Loucy (cell line): Measurements from ENCODE around the gene ZNF296.
A peak's percentile ranks its signal among the peaks of the same experiment; 100 is the strongest.

ENCODE experiments used
- H2AFZ ChIP-seq: fragments of 200-600 bp; sonication (generic); 2 replicates; pipeline ENCODE4 v1.6.0; 2016; ENCODE audit warnings: antibody characterized with exemption, mild to moderate bottlenecking, low read length, moderate library complexity
- H3F3A ChIP-seq: fragments of 200-600 bp; 2 replicates; pipeline ENCODE4 v1.6.0; 2016; ENCODE audit warnings: antibody characterized with exemption, low read depth, mild to moderate bottlenecking
- H3K27me3 ChIP-seq: fragments of 200-600 bp; sonication (generic); 2 replicates; pipeline ENCODE4 v1.6.1; 2014; ENCODE audit warnings: low read length, mild to moderate bottlenecking; ENCODE audit not compliant: insufficient read depth, poor library complexity, severe bottlenecking
- H3K36me3 ChIP-seq: fragments of 200-600 bp; sonication (generic); 2 replicates; pipeline ENCODE4 v1.6.1; 2016; ENCODE audit warnings: low read length; ENCODE audit not compliant: insufficient read depth
- H3K4me1 ChIP-seq: fragments of 200-600 bp; sonication (generic); 2 replicates; pipeline ENCODE4 v1.5.1; 2014; ENCODE audit warnings: low read length, mild to moderate bottlenecking; ENCODE audit not compliant: insufficient read depth, poor library complexity, severe bottlenecking
- H3K4me2 ChIP-seq: fragments of 200-600 bp; sonication (generic); 2 replicates; pipeline ENCODE4 v1.6.0; 2014; ENCODE audit warnings: antibody characterized with exemption, low read length, low read depth, mild to moderate bottlenecking; ENCODE audit not compliant: poor library complexity, severe bottlenecking
- H3K4me3 ChIP-seq: fragments of 200-600 bp; sonication (generic); 2 replicates; pipeline ENCODE4 v1.5.1; 2014; ENCODE audit warnings: low read length, mild to moderate bottlenecking, mixed read lengths; ENCODE audit not compliant: poor library complexity, severe bottlenecking
- H3K79me2 ChIP-seq: fragments of 200-600 bp; sonication (generic); 2 replicates; pipeline ENCODE4 v1.6.1; 2014; ENCODE audit warnings: low read length; ENCODE audit not compliant: insufficient read depth
- H3K9ac ChIP-seq: fragments of 200-600 bp; sonication (generic); 2 replicates; pipeline ENCODE4 v1.6.0; 2014; ENCODE audit warnings: mild to moderate bottlenecking, low read depth, low read length, moderate library complexity; ENCODE audit not compliant: poor library complexity, severe bottlenecking
- H3K9me2 ChIP-seq: fragments of 200-600 bp; sonication (generic); replicated peaks from 2 replicates; pipeline ENCODE4 v1.6.1; 2016; ENCODE audit warnings: low read depth, low read length, mixed read lengths
- H3K9me3 ChIP-seq: fragments of 200-600 bp; sonication (generic); 2 replicates; pipeline ENCODE4 v1.6.1; 2014; ENCODE audit warnings: mild to moderate bottlenecking, antibody characterized with exemption, low read length, low read depth; ENCODE audit not compliant: insufficient read depth
- H4K20me1 ChIP-seq: fragments of 200-600 bp; sonication (generic); 2 replicates; pipeline ENCODE4 v1.6.0; 2014; ENCODE audit warnings: antibody characterized with exemption, low read length, mild to moderate bottlenecking; ENCODE audit not compliant: insufficient read depth, poor library complexity, severe bottlenecking
- EZH2phosphoT487 ChIP-seq: fragments of 200-600 bp; IDR thresholded peaks from 2 replicates; pipeline ENCODE4 v1.6.1; 2018; ENCODE audit warnings: antibody characterized with exemption, mild to moderate bottlenecking, moderate library complexity, borderline replicate concordance
- TF ChIP-seq, protein P1 (sequence below): fragments of 200-600 bp; sonication (generic); conservative IDR thresholded peaks from 2 replicates; pipeline ENCODE4 v1.5.1; 2014; ENCODE audit warnings: mild to moderate bottlenecking, antibody characterized with exemption, low read length

The ZNF296 gene

DNA sequence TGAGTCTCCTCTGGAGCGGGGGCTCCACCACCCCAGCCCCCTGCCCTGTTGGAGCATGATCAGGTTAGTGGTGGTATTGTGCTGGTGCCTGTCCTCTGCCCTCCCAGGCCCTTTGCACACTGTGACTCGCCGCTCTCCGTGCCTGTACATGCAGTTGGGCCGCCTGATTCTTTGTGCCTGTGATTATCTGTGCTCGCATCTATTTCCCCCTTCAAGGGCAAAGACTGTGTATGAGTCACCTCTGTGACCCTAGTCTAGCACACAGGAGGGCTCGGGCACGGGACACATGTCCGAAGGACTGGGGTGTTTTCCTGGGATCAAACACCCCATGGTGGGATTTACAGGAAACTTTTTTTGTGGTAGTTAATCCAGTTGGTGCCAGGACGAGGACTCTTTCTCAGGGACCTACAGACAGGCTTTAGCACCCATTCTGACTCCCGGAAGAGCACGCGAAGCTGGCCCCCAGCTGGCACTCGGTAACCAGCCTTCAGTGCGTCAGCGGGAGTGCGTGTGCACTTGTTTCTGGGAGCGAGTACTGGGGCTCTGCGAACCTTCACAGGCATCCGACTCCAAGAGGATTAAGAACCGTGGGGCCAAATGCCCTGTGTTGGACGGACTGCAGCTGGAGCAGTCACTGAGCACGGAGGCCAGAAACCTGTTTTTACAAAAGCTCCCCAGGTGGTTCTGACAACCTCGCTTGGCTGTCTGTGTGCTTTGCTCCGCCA is 23.4 kb upstream of the ZNF296 start:
- peaks cover 100% of the 10 kb centered on the region for H3K79me2 ChIP-seq
- peak overlapping the region; percentile 89 for H3K4me2 ChIP-seq
- peaks cover 34% of the 10 kb centered on the region for H3K4me1 ChIP-seq
- peaks cover 59% of the 10 kb centered on the region for H4K20me1 ChIP-seq
- no peak overlapping the region for H3K9ac ChIP-seq
- no peaks in the 10 kb centered on the region for H3K9me3 ChIP-seq
- no peaks in the 10 kb centered on the region for H3K9me2 ChIP-seq
- H3K4me3 ChIP-seq: no peak overlapping the region
- TF ChIP-seq, protein P1, sequence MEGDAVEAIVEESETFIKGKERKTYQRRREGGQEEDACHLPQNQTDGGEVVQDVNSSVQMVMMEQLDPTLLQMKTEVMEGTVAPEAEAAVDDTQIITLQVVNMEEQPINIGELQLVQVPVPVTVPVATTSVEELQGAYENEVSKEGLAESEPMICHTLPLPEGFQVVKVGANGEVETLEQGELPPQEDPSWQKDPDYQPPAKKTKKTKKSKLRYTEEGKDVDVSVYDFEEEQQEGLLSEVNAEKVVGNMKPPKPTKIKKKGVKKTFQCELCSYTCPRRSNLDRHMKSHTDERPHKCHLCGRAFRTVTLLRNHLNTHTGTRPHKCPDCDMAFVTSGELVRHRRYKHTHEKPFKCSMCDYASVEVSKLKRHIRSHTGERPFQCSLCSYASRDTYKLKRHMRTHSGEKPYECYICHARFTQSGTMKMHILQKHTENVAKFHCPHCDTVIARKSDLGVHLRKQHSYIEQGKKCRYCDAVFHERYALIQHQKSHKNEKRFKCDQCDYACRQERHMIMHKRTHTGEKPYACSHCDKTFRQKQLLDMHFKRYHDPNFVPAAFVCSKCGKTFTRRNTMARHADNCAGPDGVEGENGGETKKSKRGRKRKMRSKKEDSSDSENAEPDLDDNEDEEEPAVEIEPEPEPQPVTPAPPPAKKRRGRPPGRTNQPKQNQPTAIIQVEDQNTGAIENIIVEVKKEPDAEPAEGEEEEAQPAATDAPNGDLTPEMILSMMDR: no peak
- no peak for TF ChIP-seq EZH2phosphoT487
- H3K27me3 ChIP-seq: no peaks in the 10 kb centered on the region
- H2AFZ ChIP-seq: no peak overlapping the region
- H3F3A ChIP-seq: no peaks in the 10 kb centered on the region
- H3K36me3 ChIP-seq: peaks cover 10% of the 10 kb centered on the region; the same call in 1 of the 2 replicates

DNA sequence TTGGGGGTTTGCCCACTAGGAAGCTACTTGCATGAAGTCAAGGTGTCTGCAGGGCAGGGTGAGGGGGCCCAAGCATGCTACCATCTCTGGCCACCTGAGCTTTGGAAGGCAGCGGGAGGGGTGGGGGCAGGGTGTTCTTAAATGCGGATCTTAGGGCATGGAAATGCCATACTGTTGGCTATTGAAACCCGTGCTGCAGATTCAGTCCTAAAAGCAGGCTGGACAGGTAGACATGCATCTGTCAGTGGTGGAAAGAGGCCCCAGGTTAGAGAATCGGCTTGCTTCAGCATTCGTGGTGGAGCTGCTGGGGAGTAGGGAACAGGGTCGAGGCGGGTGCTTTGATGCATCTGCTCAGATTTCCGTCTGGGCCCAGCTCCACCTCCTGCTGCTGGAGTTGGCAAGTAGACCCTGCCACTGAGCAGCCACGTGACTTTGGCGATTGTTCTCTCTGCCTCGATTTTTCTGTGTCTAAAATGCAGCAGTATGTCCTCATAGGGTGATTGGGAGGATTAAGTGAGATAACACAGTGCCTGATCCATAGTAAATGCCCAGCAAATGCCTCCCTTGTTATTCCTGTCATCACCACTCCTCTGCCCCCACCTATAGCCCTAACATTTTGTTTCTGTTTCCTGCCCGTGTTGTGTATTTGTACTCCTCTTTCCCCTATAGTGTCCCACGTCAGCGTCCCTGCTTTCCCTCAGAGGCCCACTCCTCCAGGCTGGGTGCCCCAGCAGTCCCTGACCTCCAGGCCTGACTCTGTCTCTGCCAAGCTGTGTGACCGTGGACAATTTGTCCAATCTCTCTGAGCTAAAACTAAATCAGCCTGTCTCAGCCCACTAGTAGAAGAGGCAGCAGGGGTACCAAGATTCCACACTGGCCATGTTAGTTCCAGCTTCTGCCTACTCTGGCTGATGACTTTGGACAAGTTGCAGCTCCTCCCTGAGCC is 22.5 kb upstream of the ZNF296 start:
- peaks cover 38% of the 10 kb centered on the region for H3K4me1 ChIP-seq
- TF ChIP-seq, protein P1: no peak
- TF ChIP-seq EZH2phosphoT487: no peak
- H4K20me1 ChIP-seq: peaks cover 67% of the 10 kb centered on the region
- no peak overlapping the region for H3K4me3 ChIP-seq
- no peaks in the 10 kb centered on the region for H3K9me2 ChIP-seq
- H3K79me2 ChIP-seq: peaks cover 100% of the 10 kb centered on the region
- H3F3A ChIP-seq: no peaks in the 10 kb centered on the region
- no peak overlapping the region for H2AFZ ChIP-seq
- H3K27me3 ChIP-seq: no peaks in the 10 kb centered on the region
- peak overlapping the region; percentile 41 for H3K9ac ChIP-seq
- H3K4me2 ChIP-seq: peak overlapping the region; percentile 89
- no peaks in the 10 kb centered on the region for H3K9me3 ChIP-seq
- peaks cover 10% of the 10 kb centered on the region; the same call in 1 of the 2 replicates for H3K36me3 ChIP-seq

DNA sequence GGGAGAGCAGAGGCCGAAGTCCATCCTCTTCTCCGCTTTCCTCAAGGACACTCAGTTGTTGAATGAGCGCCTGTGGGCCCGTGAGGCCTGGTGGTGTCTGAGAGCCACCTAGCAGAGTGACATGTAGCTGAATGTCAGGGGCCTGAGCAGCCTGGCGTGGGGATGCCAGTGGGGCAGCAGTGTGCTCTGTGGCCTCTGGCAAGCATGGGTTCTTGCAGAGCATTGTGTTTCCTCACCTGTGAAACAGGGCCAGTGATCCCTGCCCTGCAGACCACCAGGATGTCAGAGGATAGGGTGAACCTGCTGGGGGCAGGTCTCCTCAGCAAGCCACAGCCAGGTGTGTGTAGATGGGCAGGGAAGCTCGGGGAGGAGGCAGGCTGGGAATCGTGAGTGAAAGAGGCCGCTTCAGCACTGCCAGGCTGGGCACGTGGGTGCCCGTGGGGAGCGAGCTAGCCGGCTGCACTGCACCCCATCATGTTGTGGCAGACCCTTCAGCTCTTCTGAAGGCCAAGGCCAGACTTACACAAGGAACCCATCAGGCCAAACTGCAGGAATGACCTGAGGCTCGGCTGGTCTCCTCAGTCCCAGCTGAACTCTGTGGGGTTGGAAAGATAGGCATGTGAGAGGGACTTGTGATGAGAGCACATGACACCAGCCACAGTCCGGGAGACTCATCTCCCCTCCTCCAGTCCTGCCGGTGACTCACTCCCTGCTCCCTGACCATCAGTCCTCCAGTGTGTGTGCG is 21.7 kb upstream of the ZNF296 start:
- peaks cover 38% of the 10 kb centered on the region for H3K4me1 ChIP-seq
- H3K4me3 ChIP-seq: no peak overlapping the region
- TF ChIP-seq EZH2phosphoT487: no peak
- TF ChIP-seq, protein P1: no peak
- no peak overlapping the region for H2AFZ ChIP-seq
- no peaks in the 10 kb centered on the region for H3K9me2 ChIP-seq
- peak overlapping the region; percentile 89 for H3K4me2 ChIP-seq
- no peaks in the 10 kb centered on the region for H3K9me3 ChIP-seq
- peaks cover 99% of the 10 kb centered on the region for H3K79me2 ChIP-seq
- peaks cover 10% of the 10 kb centered on the region; the same call in 1 of the 2 replicates for H3K36me3 ChIP-seq
- H4K20me1 ChIP-seq: peaks cover 75% of the 10 kb centered on the region
- no peaks in the 10 kb centered on the region for H3F3A ChIP-seq
- H3K9ac ChIP-seq: peak overlapping the region; percentile 41
- no peaks in the 10 kb centered on the region for H3K27me3 ChIP-seq
